GM10266 (cell line): Measurements from ENCODE around the gene BBS4.
"Not testable (repeated sequence)": the region's sequence is repeated elsewhere in the genome, so short reads cannot be mapped to it uniquely, and the experiment has no call there.

Experiments used
- DNase-seq: peaks from one replicate; pipeline ENCODE4 v3.0.0; 2012; ENCODE audit errors: extremely low spot score
- TF ChIP-seq, protein P1 (sequence below): IDR thresholded peaks from 2 replicates; pipeline ENCODE4 v1.5.1; 2012; ENCODE audit warnings: mild to moderate bottlenecking, low read depth; ENCODE audit not compliant: control insufficient read depth, insufficient read depth; ENCODE audit errors: missing control alignments

Gene BBS4

DNA sequence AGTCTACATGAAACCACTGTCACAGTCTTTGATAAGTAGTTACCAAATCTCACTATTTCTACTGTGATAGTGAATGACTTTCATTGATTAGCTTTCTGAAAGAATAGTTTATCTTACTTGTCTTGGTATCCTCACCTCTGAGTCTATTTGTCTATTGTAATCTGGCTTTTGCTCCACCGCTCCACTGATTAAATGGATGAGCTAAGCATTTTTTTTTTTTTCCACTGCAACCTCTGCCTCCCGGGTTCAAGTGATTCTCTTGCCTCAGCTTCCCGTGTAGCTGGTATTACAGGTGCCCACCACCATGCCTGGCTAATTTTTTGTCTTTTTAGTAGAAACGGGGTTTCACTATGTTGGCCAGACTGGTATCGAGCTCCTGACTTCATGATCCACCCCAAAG lies 12.9 kb downstream of the BBS4 start:
- TF ChIP-seq, protein P1, sequence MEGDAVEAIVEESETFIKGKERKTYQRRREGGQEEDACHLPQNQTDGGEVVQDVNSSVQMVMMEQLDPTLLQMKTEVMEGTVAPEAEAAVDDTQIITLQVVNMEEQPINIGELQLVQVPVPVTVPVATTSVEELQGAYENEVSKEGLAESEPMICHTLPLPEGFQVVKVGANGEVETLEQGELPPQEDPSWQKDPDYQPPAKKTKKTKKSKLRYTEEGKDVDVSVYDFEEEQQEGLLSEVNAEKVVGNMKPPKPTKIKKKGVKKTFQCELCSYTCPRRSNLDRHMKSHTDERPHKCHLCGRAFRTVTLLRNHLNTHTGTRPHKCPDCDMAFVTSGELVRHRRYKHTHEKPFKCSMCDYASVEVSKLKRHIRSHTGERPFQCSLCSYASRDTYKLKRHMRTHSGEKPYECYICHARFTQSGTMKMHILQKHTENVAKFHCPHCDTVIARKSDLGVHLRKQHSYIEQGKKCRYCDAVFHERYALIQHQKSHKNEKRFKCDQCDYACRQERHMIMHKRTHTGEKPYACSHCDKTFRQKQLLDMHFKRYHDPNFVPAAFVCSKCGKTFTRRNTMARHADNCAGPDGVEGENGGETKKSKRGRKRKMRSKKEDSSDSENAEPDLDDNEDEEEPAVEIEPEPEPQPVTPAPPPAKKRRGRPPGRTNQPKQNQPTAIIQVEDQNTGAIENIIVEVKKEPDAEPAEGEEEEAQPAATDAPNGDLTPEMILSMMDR, result no peak
- DNase-seq, result no peak

DNA sequence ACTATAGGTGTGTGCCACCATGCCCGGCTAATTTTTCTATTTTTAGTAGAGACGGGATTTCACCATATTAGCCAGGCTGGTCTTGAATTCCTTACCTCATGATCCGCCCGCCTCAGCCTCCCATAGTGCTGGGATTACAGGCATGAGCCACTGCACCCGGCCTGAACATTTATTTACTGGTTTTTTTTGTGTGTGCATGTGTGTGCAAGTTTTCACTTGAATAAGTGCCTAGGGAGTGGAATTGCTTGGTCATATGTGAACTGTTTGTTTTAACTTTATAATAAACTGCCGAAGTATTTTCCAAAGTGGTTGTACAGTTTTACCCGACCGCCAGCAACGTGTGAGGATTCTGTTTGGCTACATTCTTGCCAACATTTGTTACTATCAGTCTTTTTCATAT lies 14.1 kb downstream of the BBS4 start:
- TF ChIP-seq, protein P1, result no peak
- no peak for DNase-seq

DNA sequence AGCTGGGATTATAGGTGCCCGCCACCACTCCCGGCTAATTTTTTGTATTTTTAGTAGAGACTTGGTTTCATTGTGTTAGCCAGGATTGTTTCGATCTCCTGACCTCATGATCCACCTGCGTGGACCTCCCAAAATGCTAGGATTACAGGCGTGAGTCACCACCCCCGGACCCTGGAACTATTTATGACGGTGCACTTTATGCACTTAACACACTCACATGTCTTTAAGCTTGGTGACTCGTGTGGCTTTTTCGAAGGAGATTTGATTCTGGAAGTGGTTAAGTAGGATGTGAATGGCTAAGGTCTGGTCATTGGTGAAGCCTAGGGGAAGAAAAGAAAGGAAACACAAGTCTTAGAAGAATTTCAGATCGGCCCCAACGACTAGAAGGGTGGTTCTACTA lies 20.3 kb downstream of the BBS4 start:
- TF ChIP-seq, protein P1, result no peak
- DNase-seq, result no peak

DNA sequence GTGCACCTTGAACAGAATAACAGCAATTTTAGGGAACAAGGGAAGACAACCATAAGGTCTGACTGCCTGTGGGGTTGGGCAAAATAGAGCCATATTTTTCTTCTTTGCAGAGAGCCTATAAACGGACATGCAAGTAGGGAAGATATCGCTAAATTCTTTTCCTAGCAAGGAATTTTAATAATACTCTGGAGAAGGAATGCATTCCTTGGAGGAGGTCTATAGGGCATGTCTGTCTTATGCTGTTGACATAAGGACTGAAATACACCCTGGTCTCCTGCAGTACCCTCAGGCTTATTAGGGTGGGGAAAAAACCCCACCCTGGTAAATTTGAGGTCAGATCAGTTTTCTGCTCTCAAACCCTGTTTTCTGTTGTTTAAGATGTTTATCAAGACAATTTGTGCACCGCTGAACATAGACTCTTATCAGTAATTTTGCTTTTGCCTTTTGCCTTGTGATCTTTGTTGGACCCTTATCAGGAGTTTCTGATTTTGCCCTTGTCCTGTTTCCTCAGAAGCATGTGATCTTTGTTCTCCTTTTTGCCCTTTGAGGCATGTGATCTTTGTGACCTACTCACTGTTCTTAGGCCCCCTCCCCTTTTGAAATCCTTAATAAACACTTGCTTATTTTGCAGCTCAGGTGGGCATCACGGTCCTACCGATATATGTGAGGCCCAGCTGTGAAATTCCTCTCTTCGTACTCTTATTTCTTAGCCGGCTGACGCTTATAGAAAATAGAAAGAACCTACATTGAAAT lies 22.7 kb downstream of the BBS4 start:
- not testable (repeated sequence) for DNase-seq

DNA sequence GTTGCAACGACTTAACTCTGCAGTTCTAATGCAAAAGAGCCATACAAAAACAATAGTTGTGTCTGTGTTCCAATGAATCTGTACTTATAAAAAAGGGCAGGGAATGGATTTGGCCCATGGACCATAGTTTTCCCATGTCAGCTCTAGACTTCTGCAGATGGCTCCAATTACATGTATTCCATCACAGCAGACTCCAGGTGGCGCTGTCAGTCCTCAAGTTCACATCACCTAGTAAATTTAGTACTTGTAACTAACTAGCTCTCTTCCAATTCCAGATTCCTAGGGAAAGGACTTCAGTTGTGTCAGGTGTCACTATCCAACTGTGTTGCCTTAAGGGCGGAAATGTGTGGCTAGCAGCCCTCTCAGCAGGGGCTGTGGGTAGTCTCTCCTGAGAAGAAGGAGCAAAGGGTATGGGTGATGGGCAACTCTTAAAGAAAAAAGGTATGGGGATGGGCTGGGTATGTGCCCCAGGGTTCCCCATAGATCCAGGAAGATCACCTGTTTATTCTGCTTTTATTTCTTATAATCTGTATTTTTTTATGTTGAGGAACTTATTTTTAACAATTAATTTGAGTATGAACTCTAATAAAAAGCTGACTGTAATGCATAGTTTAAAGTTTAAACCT lies 36.2 kb downstream of the BBS4 start:
- DNase-seq, result peak; percentile 45
- TF ChIP-seq, protein P1, result peak; percentile 91

DNA sequence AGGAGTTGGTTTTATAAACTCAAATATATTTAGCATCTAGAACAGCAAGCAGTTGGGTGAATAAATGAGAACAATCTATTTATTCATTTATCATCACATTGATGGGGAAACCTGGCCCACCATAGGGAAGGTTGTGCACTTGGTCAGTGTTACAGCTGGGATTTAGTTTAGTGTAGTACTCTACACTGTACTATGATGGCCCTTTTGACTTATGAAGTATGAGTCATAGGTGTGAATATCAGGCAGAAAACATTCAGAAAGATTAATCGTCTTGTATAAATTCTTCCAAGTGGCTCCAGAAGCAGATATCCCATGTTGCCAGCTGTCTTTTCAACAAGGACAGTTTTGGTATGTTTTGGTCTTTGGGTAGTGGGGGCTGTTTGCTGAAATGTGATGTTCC lies 38.0 kb downstream of the BBS4 start:
- no peak for DNase-seq

DNA sequence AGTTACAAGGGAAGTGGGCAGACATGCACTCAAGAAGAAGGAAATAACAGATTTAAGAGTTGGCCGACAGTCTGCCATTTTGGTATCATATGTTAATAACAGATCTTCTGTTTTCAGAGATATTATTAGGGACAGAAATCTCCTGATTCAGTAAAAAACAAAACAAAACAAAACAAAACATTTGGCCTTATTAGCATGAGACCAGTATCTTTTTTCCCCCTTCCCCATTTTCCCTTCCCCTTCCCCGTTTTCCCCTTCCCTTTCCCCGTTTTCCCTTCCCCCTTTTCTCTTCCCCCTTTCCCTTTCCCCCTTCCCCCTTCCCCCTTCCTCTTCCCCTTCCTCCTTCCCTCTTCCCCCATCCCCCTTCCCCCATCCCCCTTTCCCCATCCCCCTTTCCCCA lies 39.4 kb downstream of the BBS4 start:
- no peak for DNase-seq
- TF ChIP-seq, protein P1, result no peak

More for the DNA sequence above, 38.0 kb downstream of the BBS4 start:
- TF ChIP-seq, protein P1, result no peak

DNA sequence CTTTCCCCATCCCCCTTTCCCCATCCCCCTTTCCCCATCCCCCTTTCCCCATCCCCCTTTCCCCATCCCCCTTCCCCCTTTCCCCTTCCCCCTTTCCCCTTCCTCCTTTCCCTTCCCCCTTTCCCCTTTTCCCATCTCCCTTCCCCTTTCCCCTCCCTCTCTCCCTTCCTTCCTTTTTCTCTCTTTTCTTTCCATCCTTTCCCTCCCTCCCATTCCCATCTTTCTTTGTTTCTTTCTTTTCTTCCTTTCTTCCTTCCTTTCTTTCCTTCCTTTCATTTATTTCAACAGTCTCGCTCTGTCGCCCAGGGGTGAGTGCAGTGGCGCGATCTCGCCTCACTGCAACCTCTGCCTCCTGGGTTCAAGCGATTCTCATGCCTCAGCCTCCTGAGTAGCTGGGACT lies 39.8 kb downstream of the BBS4 start:
- not testable (repeated sequence) for DNase-seq
